K562 (cell line): Measurements from ENCODE around the gene AGRN. TPM values are rescaled to one million over a fixed set of nuclear protein-coding genes. Genes with fewer than 3 reads are reported as not detected.

Source experiments
- HOXB6 ChIP-seq: fragments of 250-450 bp; sonication (Bioruptor Pico); IDR thresholded peaks from 2 replicates; pipeline ENCODE4 v1.5.1; 2022; ENCODE audit warnings: mild to moderate bottlenecking, borderline replicate concordance
- ID3 ChIP-seq, 2 experiments: fragments of 250-450 bp in 1 of 2; fragments of 450-650 bp in 1 of 2; sonication (Bioruptor Pico) in 1 of 2; IDR thresholded peaks; 2 replicates each; pipeline versions ENCODE4 v1.6.1 to v1.8.0; 2016 to 2021; ENCODE audit warnings: mild to moderate bottlenecking in 2 of 2, moderate library complexity in 2 of 2, missing compliant biosample characterization in 1 of 2, missing genetic modification characterization in 1 of 2
- MBD2 ChIP-seq: sonication (generic); IDR thresholded peaks from 2 replicates; pipeline ENCODE4 v1.6.1; 2016; ENCODE audit warnings: low read depth, borderline replicate concordance
- NFATC3 ChIP-seq: fragments of 450-650 bp; IDR thresholded peaks from 2 replicates; pipeline ENCODE4 v1.6.1; 2017; ENCODE audit warnings: mild to moderate bottlenecking
- NFIC ChIP-seq: fragments of 450-650 bp; IDR thresholded peaks from 2 replicates; pipeline ENCODE4 v1.6.1; 2017; ENCODE audit warnings: mild to moderate bottlenecking, inconsistent platforms
- NR2F6 ChIP-seq: fragments of 450-650 bp; formaldehyde crosslinking; IDR thresholded peaks from 2 replicates; pipeline ENCODE4 v1.4.0; 2020; ENCODE audit warnings: mild to moderate bottlenecking
- TRIM24 ChIP-seq, 2 experiments: fragments of 450-650 bp; IDR thresholded peaks; 2 replicates each; pipeline ENCODE4 v1.6.1; 2016
- polyA plus RNA-seq, 8 experiments: library from polyadenylated mRNA; depleted of rRNA in 4 of 8; stranded (reverse) in 5 of 8; unstranded in 3 of 8; fragments of >200 nt; fragmentation: Nextera tagmentation in 2 of 8; fragmentation: Illumina TruSeq in 1 of 8; extraction: Ambion mirVana in 2 of 8; extraction: Trizol in 1 of 8; gene quantifications; 2 replicates each; pipeline versions ENCODE4 v1.2.1 to v1.2.3, GENCODE V29; 2011 to 2014; ENCODE audit warnings: inconsistent platforms in 1 of 8, missing spikeins in 1 of 8
- total RNA-seq, 7 experiments: library from RNA; depleted of rRNA in 6 of 7; stranded (reverse); fragments of >200 nt in 6 of 7; fragmentation: Illumina TruSeq in 2 of 7; extraction: Trizol in 2 of 7; gene quantifications; 2 replicates each; pipeline versions ENCODE4 v1.2.1 to v1.2.3, GENCODE V29; 2011 to 2021; ENCODE audit warnings: low replicate concordance in 1 of 7
- TF ChIP-seq, protein P1 (sequence below): fragments of 450-650 bp; IDR thresholded peaks from 2 replicates; pipeline ENCODE4 v1.6.1; 2016; ENCODE audit warnings: mild to moderate bottlenecking, moderate library complexity
- TF ChIP-seq, protein P2 (sequence below): fragments of 250-450 bp; sonication (Bioruptor Pico); IDR thresholded peaks from 2 replicates; pipeline ENCODE4 v1.9.0; 2021; ENCODE audit warnings: mild to moderate bottlenecking
- TF ChIP-seq, protein P3 (sequence below), 2 experiments: fragments of 150-350 bp in 1 of 2; IDR thresholded peaks; 2 replicates each; pipeline ENCODE4 v1.6.1; 2012 to 2016; ENCODE audit warnings: low read depth in 2 of 2, low read length in 2 of 2, mild to moderate bottlenecking in 1 of 2, moderate library complexity in 1 of 2

Gene AGRN
- total and polyA plus RNA-seq, 9 of the 15 experiments (the other 6 are each of a cell fraction or from before 2014, with no cell fraction given): 0.04 to 111 (median 18.1) TPM

GRCh38 chr1:1013105-1013921, 6.6 kb upstream of the AGRN start, which contains the start of gene ISG15 (continued):
- TF ChIP-seq, protein P1, sequence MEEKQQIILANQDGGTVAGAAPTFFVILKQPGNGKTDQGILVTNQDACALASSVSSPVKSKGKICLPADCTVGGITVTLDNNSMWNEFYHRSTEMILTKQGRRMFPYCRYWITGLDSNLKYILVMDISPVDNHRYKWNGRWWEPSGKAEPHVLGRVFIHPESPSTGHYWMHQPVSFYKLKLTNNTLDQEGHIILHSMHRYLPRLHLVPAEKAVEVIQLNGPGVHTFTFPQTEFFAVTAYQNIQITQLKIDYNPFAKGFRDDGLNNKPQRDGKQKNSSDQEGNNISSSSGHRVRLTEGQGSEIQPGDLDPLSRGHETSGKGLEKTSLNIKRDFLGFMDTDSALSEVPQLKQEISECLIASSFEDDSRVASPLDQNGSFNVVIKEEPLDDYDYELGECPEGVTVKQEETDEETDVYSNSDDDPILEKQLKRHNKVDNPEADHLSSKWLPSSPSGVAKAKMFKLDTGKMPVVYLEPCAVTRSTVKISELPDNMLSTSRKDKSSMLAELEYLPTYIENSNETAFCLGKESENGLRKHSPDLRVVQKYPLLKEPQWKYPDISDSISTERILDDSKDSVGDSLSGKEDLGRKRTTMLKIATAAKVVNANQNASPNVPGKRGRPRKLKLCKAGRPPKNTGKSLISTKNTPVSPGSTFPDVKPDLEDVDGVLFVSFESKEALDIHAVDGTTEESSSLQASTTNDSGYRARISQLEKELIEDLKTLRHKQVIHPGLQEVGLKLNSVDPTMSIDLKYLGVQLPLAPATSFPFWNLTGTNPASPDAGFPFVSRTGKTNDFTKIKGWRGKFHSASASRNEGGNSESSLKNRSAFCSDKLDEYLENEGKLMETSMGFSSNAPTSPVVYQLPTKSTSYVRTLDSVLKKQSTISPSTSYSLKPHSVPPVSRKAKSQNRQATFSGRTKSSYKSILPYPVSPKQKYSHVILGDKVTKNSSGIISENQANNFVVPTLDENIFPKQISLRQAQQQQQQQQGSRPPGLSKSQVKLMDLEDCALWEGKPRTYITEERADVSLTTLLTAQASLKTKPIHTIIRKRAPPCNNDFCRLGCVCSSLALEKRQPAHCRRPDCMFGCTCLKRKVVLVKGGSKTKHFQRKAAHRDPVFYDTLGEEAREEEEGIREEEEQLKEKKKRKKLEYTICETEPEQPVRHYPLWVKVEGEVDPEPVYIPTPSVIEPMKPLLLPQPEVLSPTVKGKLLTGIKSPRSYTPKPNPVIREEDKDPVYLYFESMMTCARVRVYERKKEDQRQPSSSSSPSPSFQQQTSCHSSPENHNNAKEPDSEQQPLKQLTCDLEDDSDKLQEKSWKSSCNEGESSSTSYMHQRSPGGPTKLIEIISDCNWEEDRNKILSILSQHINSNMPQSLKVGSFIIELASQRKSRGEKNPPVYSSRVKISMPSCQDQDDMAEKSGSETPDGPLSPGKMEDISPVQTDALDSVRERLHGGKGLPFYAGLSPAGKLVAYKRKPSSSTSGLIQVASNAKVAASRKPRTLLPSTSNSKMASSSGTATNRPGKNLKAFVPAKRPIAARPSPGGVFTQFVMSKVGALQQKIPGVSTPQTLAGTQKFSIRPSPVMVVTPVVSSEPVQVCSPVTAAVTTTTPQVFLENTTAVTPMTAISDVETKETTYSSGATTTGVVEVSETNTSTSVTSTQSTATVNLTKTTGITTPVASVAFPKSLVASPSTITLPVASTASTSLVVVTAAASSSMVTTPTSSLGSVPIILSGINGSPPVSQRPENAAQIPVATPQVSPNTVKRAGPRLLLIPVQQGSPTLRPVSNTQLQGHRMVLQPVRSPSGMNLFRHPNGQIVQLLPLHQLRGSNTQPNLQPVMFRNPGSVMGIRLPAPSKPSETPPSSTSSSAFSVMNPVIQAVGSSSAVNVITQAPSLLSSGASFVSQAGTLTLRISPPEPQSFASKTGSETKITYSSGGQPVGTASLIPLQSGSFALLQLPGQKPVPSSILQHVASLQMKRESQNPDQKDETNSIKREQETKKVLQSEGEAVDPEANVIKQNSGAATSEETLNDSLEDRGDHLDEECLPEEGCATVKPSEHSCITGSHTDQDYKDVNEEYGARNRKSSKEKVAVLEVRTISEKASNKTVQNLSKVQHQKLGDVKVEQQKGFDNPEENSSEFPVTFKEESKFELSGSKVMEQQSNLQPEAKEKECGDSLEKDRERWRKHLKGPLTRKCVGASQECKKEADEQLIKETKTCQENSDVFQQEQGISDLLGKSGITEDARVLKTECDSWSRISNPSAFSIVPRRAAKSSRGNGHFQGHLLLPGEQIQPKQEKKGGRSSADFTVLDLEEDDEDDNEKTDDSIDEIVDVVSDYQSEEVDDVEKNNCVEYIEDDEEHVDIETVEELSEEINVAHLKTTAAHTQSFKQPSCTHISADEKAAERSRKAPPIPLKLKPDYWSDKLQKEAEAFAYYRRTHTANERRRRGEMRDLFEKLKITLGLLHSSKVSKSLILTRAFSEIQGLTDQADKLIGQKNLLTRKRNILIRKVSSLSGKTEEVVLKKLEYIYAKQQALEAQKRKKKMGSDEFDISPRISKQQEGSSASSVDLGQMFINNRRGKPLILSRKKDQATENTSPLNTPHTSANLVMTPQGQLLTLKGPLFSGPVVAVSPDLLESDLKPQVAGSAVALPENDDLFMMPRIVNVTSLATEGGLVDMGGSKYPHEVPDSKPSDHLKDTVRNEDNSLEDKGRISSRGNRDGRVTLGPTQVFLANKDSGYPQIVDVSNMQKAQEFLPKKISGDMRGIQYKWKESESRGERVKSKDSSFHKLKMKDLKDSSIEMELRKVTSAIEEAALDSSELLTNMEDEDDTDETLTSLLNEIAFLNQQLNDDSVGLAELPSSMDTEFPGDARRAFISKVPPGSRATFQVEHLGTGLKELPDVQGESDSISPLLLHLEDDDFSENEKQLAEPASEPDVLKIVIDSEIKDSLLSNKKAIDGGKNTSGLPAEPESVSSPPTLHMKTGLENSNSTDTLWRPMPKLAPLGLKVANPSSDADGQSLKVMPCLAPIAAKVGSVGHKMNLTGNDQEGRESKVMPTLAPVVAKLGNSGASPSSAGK: no peak; the same call in 1 of the 2 replicates
- TF ChIP-seq, protein P2, sequence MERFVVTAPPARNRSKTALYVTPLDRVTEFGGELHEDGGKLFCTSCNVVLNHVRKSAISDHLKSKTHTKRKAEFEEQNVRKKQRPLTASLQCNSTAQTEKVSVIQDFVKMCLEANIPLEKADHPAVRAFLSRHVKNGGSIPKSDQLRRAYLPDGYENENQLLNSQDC (CRISPR knock-in tag): no peak
- TF ChIP-seq ID3 (CRISPR knock-in tag; IDR thresholded peaks at IDR 0.05) (no peak), ID3 (tag; IDR thresholded peaks at IDR 0.05) (no peak), NFIC (peak; percentile 64), HOXB6 (CRISPR knock-in tag) (no peak), MBD2 (peak; percentile 29; the same call in 1 of the 2 replicates), NFATC3 (no peak), NR2F6 (CRISPR knock-in tag) (no peak), TRIM24 (IDR thresholded peaks at IDR 0.05) (no peak; a peak in 1 of 4 replicates)
- TF ChIP-seq, protein P3, sequence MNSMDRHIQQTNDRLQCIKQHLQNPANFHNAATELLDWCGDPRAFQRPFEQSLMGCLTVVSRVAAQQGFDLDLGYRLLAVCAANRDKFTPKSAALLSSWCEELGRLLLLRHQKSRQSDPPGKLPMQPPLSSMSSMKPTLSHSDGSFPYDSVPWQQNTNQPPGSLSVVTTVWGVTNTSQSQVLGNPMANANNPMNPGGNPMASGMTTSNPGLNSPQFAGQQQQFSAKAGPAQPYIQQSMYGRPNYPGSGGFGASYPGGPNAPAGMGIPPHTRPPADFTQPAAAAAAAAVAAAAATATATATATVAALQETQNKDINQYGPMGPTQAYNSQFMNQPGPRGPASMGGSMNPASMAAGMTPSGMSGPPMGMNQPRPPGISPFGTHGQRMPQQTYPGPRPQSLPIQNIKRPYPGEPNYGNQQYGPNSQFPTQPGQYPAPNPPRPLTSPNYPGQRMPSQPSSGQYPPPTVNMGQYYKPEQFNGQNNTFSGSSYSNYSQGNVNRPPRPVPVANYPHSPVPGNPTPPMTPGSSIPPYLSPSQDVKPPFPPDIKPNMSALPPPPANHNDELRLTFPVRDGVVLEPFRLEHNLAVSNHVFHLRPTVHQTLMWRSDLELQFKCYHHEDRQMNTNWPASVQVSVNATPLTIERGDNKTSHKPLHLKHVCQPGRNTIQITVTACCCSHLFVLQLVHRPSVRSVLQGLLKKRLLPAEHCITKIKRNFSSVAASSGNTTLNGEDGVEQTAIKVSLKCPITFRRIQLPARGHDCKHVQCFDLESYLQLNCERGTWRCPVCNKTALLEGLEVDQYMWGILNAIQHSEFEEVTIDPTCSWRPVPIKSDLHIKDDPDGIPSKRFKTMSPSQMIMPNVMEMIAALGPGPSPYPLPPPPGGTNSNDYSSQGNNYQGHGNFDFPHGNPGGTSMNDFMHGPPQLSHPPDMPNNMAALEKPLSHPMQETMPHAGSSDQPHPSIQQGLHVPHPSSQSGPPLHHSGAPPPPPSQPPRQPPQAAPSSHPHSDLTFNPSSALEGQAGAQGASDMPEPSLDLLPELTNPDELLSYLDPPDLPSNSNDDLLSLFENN (IDR thresholded peaks at IDR 0.05; ENCODE audit: low read depth in 2 of 2, low read length in 2 of 2): no peak
